GM23338 (cell line): ENCODE measurements around the gene MXRA7.

ENCODE experiments used
- CREB1 ChIP-seq: fragments of 250-450 bp; sonication (Bioruptor Pico); IDR thresholded peaks from 2 replicates; pipeline ENCODE4 v1.5.0; 2020; ENCODE audit warnings: low read depth, mild to moderate bottlenecking, moderate library complexity
- EZH2 ChIP-seq: fragments of 200-600 bp; sonication (generic); IDR thresholded peaks from one replicate; pipeline ENCODE4 v1.8.0; 2017; ENCODE audit warnings: antibody characterized with exemption, mild to moderate bottlenecking, low read depth; ENCODE audit not compliant: unreplicated experiment
- EZH2phosphoT487 ChIP-seq: fragments of 200-600 bp; sonication (generic); IDR thresholded peaks from one replicate; pipeline ENCODE4 v1.8.1; 2018; ENCODE audit warnings: antibody characterized with exemption; ENCODE audit not compliant: unreplicated experiment
- JUNB ChIP-seq: IDR thresholded peaks from one replicate; pipeline ENCODE4 v1.6.1; 2016; ENCODE audit warnings: antibody characterized with exemption; ENCODE audit not compliant: unreplicated experiment
- NANOG ChIP-seq: IDR thresholded peaks from 2 replicates; pipeline ENCODE4 v1.6.1; 2016; ENCODE audit warnings: antibody characterized with exemption, borderline replicate concordance
- POLR2AphosphoS5 ChIP-seq: IDR thresholded peaks from 2 replicates; pipeline ENCODE4 v1.6.1; 2016; ENCODE audit warnings: antibody characterized with exemption, low read depth
- ZNF114 ChIP-seq: fragments of 250-450 bp; sonication (Bioruptor Pico); IDR thresholded peaks from 2 replicates; pipeline ENCODE4 v1.5.0; 2020; ENCODE audit warnings: mild to moderate bottlenecking, moderate library complexity
- TF ChIP-seq, protein P1 (sequence below): fragments of 250-450 bp; sonication (Bioruptor Pico); IDR thresholded peaks from 2 replicates; pipeline ENCODE4 v1.5.0; 2020; ENCODE audit warnings: mild to moderate bottlenecking, moderate library complexity
- TF ChIP-seq, protein P2 (sequence below), 2 experiments: fragments of 200-600 bp in 1 of 2; sonication (generic) in 1 of 2; conservative IDR thresholded peaks; 2 replicates each; pipeline versions ENCODE4 v1.5.1 to v1.6.1; 2016 to 2017; ENCODE audit warnings: antibody characterized with exemption in 2 of 2, low read depth in 2 of 2, mild to moderate bottlenecking in 2 of 2, moderate library complexity in 1 of 2
- TF ChIP-seq, protein P3 (sequence below): IDR thresholded peaks from one replicate; pipeline ENCODE4 v1.6.1; 2018; ENCODE audit warnings: antibody characterized with exemption; ENCODE audit not compliant: unreplicated experiment
- TF ChIP-seq, protein P4 (sequence below): IDR thresholded peaks from 2 replicates; pipeline ENCODE4 v1.6.1; 2016; ENCODE audit warnings: antibody characterized with exemption

DNA sequence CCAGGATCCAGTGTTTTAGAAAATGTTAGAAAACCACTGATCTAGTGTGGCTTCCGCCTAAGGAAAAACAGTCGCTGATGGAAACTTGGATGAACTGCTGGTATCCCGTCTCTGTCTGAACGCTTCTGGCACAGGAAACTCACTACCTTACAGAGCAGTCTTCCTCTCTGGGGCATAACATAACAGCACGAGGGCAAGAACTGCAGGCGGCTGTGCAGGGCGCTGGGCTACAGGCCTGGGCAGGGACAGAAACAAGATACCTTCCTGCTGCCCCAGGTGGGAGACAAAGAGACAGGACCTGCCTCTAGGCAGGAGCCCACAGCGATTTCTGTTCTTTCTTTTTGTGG, 10.5 kb downstream of the MXRA7 start:
- TF ChIP-seq, protein P1, sequence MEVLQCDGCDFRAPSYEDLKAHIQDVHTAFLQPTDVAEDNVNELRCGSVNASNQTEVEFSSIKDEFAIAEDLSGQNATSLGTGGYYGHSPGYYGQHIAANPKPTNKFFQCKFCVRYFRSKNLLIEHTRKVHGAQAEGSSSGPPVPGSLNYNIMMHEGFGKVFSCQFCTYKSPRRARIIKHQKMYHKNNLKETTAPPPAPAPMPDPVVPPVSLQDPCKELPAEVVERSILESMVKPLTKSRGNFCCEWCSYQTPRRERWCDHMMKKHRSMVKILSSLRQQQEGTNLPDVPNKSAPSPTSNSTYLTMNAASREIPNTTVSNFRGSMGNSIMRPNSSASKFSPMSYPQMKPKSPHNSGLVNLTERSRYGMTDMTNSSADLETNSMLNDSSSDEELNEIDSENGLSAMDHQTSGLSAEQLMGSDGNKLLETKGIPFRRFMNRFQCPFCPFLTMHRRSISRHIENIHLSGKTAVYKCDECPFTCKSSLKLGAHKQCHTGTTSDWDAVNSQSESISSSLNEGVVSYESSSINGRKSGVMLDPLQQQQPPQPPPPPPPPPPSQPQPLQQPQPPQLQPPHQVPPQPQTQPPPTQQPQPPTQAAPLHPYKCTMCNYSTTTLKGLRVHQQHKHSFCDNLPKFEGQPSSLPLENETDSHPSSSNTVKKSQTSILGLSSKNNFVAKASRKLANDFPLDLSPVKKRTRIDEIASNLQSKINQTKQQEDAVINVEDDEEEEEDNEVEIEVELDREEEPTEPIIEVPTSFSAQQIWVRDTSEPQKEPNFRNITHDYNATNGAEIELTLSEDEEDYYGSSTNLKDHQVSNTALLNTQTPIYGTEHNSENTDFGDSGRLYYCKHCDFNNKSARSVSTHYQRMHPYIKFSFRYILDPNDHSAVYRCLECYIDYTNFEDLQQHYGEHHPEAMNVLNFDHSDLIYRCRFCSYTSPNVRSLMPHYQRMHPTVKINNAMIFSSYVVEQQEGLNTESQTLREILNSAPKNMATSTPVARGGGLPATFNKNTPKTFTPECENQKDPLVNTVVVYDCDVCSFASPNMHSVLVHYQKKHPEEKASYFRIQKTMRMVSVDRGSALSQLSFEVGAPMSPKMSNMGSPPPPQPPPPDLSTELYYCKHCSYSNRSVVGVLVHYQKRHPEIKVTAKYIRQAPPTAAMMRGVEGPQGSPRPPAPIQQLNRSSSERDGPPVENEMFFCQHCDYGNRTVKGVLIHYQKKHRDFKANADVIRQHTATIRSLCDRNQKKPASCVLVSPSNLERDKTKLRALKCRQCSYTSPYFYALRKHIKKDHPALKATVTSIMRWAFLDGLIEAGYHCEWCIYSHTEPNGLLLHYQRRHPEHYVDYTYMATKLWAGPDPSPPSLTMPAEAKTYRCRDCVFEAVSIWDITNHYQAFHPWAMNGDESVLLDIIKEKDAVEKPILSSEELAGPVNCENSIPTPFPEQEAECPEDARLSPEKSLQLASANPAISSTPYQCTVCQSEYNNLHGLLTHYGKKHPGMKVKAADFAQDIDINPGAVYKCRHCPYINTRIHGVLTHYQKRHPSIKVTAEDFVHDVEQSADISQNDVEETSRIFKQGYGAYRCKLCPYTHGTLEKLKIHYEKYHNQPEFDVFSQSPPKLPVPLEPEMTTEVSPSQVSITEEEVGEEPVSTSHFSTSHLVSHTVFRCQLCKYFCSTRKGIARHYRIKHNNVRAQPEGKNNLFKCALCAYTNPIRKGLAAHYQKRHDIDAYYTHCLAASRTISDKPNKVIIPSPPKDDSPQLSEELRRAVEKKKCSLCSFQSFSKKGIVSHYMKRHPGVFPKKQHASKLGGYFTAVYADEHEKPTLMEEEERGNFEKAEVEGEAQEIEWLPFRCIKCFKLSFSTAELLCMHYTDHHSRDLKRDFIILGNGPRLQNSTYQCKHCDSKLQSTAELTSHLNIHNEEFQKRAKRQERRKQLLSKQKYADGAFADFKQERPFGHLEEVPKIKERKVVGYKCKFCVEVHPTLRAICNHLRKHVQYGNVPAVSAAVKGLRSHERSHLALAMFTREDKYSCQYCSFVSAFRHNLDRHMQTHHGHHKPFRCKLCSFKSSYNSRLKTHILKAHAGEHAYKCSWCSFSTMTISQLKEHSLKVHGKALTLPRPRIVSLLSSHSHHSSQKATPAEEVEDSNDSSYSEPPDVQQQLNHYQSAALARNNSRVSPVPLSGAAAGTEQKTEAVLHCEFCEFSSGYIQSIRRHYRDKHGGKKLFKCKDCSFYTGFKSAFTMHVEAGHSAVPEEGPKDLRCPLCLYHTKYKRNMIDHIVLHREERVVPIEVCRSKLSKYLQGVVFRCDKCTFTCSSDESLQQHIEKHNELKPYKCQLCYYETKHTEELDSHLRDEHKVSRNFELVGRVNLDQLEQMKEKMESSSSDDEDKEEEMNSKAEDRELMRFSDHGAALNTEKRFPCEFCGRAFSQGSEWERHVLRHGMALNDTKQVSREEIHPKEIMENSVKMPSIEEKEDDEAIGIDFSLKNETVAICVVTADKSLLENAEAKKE: no peak
- TF ChIP-seq, protein P2, sequence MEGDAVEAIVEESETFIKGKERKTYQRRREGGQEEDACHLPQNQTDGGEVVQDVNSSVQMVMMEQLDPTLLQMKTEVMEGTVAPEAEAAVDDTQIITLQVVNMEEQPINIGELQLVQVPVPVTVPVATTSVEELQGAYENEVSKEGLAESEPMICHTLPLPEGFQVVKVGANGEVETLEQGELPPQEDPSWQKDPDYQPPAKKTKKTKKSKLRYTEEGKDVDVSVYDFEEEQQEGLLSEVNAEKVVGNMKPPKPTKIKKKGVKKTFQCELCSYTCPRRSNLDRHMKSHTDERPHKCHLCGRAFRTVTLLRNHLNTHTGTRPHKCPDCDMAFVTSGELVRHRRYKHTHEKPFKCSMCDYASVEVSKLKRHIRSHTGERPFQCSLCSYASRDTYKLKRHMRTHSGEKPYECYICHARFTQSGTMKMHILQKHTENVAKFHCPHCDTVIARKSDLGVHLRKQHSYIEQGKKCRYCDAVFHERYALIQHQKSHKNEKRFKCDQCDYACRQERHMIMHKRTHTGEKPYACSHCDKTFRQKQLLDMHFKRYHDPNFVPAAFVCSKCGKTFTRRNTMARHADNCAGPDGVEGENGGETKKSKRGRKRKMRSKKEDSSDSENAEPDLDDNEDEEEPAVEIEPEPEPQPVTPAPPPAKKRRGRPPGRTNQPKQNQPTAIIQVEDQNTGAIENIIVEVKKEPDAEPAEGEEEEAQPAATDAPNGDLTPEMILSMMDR (conservative IDR thresholded peaks at IDR 0.05; ENCODE audit: low read depth in 2 of 2): no peak
- no peak for TF ChIP-seq EZH2
- TF ChIP-seq JUNB: no peak
- no peak for TF ChIP-seq POLR2AphosphoS5
- TF ChIP-seq, protein P3, sequence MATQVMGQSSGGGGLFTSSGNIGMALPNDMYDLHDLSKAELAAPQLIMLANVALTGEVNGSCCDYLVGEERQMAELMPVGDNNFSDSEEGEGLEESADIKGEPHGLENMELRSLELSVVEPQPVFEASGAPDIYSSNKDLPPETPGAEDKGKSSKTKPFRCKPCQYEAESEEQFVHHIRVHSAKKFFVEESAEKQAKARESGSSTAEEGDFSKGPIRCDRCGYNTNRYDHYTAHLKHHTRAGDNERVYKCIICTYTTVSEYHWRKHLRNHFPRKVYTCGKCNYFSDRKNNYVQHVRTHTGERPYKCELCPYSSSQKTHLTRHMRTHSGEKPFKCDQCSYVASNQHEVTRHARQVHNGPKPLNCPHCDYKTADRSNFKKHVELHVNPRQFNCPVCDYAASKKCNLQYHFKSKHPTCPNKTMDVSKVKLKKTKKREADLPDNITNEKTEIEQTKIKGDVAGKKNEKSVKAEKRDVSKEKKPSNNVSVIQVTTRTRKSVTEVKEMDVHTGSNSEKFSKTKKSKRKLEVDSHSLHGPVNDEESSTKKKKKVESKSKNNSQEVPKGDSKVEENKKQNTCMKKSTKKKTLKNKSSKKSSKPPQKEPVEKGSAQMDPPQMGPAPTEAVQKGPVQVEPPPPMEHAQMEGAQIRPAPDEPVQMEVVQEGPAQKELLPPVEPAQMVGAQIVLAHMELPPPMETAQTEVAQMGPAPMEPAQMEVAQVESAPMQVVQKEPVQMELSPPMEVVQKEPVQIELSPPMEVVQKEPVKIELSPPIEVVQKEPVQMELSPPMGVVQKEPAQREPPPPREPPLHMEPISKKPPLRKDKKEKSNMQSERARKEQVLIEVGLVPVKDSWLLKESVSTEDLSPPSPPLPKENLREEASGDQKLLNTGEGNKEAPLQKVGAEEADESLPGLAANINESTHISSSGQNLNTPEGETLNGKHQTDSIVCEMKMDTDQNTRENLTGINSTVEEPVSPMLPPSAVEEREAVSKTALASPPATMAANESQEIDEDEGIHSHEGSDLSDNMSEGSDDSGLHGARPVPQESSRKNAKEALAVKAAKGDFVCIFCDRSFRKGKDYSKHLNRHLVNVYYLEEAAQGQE: no peak
- TF ChIP-seq EZH2phosphoT487: no peak
- no peak for TF ChIP-seq NANOG
- no peak for TF ChIP-seq CREB1 (CRISPR knock-in tag)
- TF ChIP-seq ZNF114 (CRISPR knock-in tag): no peak
- TF ChIP-seq, protein P4, sequence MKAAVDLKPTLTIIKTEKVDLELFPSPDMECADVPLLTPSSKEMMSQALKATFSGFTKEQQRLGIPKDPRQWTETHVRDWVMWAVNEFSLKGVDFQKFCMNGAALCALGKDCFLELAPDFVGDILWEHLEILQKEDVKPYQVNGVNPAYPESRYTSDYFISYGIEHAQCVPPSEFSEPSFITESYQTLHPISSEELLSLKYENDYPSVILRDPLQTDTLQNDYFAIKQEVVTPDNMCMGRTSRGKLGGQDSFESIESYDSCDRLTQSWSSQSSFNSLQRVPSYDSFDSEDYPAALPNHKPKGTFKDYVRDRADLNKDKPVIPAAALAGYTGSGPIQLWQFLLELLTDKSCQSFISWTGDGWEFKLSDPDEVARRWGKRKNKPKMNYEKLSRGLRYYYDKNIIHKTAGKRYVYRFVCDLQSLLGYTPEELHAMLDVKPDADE: no peak
